Fibroblast of mammary gland (primary cell): ENCODE data around the gene SLC35B2.

Experiments
- DNase-seq: peaks from one replicate; pipeline ENCODE4 v3.0.0-alpha.2; 2010; ENCODE audit warnings: low read depth
- H3K4me3 ChIP-seq: 2 replicates; pipeline ENCODE4 v1.5.1; 2011; ENCODE audit warnings: low read depth, mild to moderate bottlenecking, low read length, moderate library complexity; ENCODE audit not compliant: control insufficient read depth
- TF ChIP-seq, protein P1 (sequence below): conservative IDR thresholded peaks from 2 replicates; pipeline ENCODE4 v1.5.1; 2011; ENCODE audit warnings: low read depth, low read length, inconsistent platforms; ENCODE audit not compliant: control insufficient read depth, insufficient read depth

Gene SLC35B2

GRCh38 chr6:44227148-44227793 is 30.1 kb downstream of the SLC35B2 start:
- DNase-seq, result no peak
- TF ChIP-seq, protein P1, sequence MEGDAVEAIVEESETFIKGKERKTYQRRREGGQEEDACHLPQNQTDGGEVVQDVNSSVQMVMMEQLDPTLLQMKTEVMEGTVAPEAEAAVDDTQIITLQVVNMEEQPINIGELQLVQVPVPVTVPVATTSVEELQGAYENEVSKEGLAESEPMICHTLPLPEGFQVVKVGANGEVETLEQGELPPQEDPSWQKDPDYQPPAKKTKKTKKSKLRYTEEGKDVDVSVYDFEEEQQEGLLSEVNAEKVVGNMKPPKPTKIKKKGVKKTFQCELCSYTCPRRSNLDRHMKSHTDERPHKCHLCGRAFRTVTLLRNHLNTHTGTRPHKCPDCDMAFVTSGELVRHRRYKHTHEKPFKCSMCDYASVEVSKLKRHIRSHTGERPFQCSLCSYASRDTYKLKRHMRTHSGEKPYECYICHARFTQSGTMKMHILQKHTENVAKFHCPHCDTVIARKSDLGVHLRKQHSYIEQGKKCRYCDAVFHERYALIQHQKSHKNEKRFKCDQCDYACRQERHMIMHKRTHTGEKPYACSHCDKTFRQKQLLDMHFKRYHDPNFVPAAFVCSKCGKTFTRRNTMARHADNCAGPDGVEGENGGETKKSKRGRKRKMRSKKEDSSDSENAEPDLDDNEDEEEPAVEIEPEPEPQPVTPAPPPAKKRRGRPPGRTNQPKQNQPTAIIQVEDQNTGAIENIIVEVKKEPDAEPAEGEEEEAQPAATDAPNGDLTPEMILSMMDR, result no peak
- no peak overlapping the region for H3K4me3 ChIP-seq

GRCh38 chr6:44226368-44227147 is 30.8 kb downstream of the SLC35B2 start:
- DNase-seq, result no peak
- TF ChIP-seq, protein P1, result no peak
- H3K4me3 ChIP-seq, result no peak overlapping the region

GRCh38 chr6:44225579-44226325 is 31.6 kb downstream of the SLC35B2 start:
- no peak overlapping the region for H3K4me3 ChIP-seq
- DNase-seq, result no peak
- TF ChIP-seq, protein P1, result no peak

DNA sequence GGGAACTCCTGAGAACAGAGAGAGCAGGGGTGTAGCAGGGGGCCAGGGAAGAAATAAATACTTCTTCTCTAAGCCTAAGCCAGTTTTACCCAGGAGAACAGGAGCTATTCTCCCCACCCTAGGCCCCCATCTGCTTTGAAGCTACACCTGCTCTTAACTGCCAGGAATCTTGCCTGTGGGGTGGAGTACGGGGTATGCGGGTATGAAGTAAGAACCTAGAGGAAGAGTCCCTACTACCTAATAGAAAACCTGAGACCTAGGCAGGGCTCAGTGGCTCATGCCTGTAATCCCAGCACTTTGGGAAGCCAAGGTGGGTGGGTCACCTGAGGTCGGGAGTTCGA is 32.4 kb downstream of the SLC35B2 start:
- no peak overlapping the region for H3K4me3 ChIP-seq
- TF ChIP-seq, protein P1, result no peak
- no peak for DNase-seq

GRCh38 chr6:44224029-44224964 is 33.0 kb downstream of the SLC35B2 start:
- TF ChIP-seq, protein P1, result no peak
- no peak for DNase-seq
- peak overlapping the region; percentile 59 for H3K4me3 ChIP-seq

DNA sequence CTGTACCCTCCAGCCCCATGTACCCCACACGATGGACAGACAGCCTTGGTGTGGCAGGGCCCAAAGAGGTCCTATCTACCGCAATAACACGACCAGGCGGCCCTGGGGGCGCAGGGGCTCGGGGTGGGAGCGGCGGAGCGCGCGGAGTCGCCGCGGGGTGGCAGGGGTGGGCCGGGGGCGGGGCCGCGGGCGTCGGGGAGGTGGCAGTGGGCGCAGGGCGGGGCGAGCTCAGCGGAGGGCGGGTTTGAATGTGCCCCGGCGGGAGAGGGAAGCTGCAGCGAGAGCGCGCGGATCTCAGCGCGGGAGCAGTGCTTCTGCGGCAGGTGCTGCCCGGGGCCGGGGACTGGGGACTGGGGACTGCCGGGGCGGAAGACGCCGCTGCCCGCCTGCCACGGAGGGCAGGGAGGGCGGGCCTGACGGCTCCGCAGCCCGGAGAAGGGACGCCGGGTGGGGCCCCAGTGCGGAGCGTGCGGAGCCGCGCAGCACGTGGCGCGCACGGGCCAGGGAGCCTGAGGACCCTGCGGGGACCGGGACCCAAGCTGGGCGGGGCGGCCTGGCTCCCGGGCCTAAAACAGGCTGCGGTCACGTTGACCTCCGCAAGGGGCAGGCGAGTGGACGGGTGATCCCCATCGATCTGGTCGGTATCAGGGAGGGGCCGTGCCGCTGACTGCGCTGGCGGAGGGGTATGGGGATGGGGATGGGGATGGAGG is 33.9 kb downstream of the SLC35B2 start, which contains the start of gene SLC29A1:
Gene SLC29A1, plus strand, starts transcription at position 277 of the 710 bp plus-strand sequence. CDS start 3,719 bp downstream, outside the sequence.
- DNase-seq, result no peak
- H3K4me3 ChIP-seq, result peak within 1 kb of the TSS; percentile 59
- TF ChIP-seq, protein P1, result no peak
